ENCODE measurements around the gene SPATS2. TPM values are rescaled to one million over a fixed set of nuclear protein-coding genes. Genes with fewer than 3 reads are reported as not detected.

Gene SPATS2
- total and polyA plus RNA-seq, 2 donors (not counting 1 experiment from before 2014, with no cell fraction given) = 11.3 to 21.5 TPM

DNA sequence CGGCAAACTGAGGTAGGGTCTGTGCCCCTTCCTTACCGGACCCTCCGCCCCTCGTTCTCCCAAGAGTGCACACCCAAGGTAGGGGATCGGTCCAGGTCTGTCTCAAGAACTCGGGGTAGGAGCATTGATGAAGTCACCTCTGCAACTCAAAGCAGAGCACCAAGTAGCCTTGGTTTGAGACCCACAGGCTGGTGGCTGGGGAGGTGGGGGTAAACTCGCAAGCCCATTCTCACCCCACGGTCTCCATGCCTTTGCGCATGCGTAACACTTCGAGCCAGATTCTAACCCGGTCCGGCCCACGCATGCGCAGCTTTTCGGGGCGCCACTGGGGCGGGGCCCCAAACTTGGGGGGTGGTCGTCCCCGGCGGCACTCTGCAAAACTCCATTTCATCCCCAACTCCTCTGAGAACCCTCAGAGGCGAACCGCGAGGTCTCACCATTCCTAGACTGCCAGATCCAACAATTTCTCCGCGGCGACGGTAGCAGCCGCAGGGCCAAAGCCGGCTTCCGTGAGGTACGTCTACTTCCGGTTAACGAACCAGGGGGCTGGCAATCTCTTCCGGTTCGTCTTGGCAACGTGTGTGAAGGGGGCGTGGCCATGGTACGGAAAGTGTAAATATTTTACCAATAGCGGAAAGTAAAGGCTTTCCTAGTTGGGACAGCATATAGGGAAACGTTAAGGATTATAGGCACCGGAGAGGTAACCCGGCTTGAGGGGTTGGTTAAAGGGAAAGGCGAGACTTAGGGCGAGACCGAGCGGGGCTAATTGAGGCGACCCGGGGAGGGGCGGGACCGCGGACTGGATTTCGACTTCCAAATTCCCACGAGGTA, 200.6 kb downstream of the SPATS2 start, which contains the start of gene MCRS1:
MCRS1 (minus strand) TSS at position 532 of the 831 bp plus-strand sequence. CDS start 1,411 bp downstream, outside the sequence.
- Histone ChIP-seq H3K4me2 (replicated peaks; ENCODE audit: low read depth, low read length, poor library complexity, severe bottlenecking) (peak within 1 kb of the TSS; percentile 91), H3K36me3 (replicated peaks in 1 of 2; ENCODE audit: control extremely low read depth in 1 of 2, control insufficient read depth in 1 of 2, extremely low read depth in 1 of 2, insufficient read depth in 2 of 2, low read length in 1 of 2) (peaks cover 0 to 35% of the 10 kb centered on the region in 2 experiments), H3K27me3 (replicated peaks in 1 of 4; ENCODE audit: control extremely low read depth in 1 of 4, control insufficient read depth in 3 of 4, insufficient read depth in 4 of 4, low read length in 3 of 4) (no peaks in the 10 kb centered on the region), H3K4me3 (ENCODE audit: control extremely low read depth in 1 of 5, extremely low read depth in 1 of 5, insufficient read depth in 1 of 5, low read depth in 2 of 5, low read length in 4 of 5) (peak within 1 kb of the TSS; percentile 62 to 98 (median 91)), H3K79me2 (ENCODE audit: control insufficient read depth, insufficient read depth, low read length) (peaks cover 73% of the 10 kb centered on the region), H4K20me1 (ENCODE audit: control insufficient read depth, insufficient read depth, low read length, poor library complexity, severe bottlenecking) (peaks cover 40% of the 10 kb centered on the region), H3K4me1 (ENCODE audit: control insufficient read depth in 2 of 2, insufficient read depth in 2 of 2, low read length in 2 of 2) (peaks cover 15 to 29% of the 10 kb centered on the region in 2 donors), H3K9ac (ENCODE audit: low read length) (peak within 1 kb of the TSS; percentile 97), H3K9me3 (ENCODE audit: control extremely low read depth in 1 of 3, control insufficient read depth in 2 of 3, insufficient read depth in 1 of 3, low read length in 2 of 3) (no peaks in the 10 kb centered on the region), H2AFZ (ENCODE audit: insufficient read depth, low read depth, low read length, poor library complexity, severe bottlenecking) (peak within 1 kb of the TSS; percentile 97), H3K27ac (ENCODE audit: low read length in 2 of 2) (peak within 1 kb of the TSS; percentile 91 to 97)
- TF ChIP-seq EZH2 (IDR thresholded peaks at IDR 0.05; ENCODE audit: borderline replicate concordance, insufficient read depth, low read depth, low read length, poor library complexity, severe bottlenecking) = no peak
- TF ChIP-seq, protein P1, sequence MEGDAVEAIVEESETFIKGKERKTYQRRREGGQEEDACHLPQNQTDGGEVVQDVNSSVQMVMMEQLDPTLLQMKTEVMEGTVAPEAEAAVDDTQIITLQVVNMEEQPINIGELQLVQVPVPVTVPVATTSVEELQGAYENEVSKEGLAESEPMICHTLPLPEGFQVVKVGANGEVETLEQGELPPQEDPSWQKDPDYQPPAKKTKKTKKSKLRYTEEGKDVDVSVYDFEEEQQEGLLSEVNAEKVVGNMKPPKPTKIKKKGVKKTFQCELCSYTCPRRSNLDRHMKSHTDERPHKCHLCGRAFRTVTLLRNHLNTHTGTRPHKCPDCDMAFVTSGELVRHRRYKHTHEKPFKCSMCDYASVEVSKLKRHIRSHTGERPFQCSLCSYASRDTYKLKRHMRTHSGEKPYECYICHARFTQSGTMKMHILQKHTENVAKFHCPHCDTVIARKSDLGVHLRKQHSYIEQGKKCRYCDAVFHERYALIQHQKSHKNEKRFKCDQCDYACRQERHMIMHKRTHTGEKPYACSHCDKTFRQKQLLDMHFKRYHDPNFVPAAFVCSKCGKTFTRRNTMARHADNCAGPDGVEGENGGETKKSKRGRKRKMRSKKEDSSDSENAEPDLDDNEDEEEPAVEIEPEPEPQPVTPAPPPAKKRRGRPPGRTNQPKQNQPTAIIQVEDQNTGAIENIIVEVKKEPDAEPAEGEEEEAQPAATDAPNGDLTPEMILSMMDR (IDR thresholded peaks at IDR 0.05) = no peak
- H3K27me3 Mint-ChIP-seq = no peaks in the 10 kb centered on the region
- H3K27ac Mint-ChIP-seq = peak within 1 kb of the TSS; percentile 99
- H3K4me3 Mint-ChIP-seq = peak within 1 kb of the TSS; percentile 99
- H3K9me3 Mint-ChIP-seq (ENCODE audit: insufficient read depth) = no peaks in the 10 kb centered on the region
- intact Hi-C loops (cut with micrococcal nuclease) = loop anchor here (1.0 to 5.0 kb wide), 4 partner anchors 30 to 259 kb away; partner anchors contain the start of genes NCKAP5L and TMBIM6
- under 1% methylated on average over 48 of the region's 54 CpGs for WGBS (ENCODE audit: insufficient coverage)
- ATAC-seq (ENCODE audit: low read depth) (peak; percentile 92), DNase-seq (peak; percentile 96)
- POLR2A ChIA-PET = interaction anchor here (0.6 to 1.5 kb wide), 5 partner anchors 13 to 703 kb away, joined by 3 to 12 read pairs (median 4); partner anchors contain the start of genes RND1 and TROAP
- H3K4me1 Mint-ChIP-seq = peaks cover 28% of the 10 kb centered on the region
- CTCF ChIA-PET = interaction anchor here (0.6 to 1.5 kb wide), 5 partner anchors 16 to 884 kb away, joined by 3 to 6 read pairs (median 3); no protein-coding TSS in a partner anchor
